HG03045 (cell line): ENCODE results near the gene SLC25A39.
A peak's percentile ranks its signal among the peaks of the same experiment; 100 is the strongest.

Source experiments
- ATAC-seq: cut with Tn5 transposase; IDR thresholded peaks from one replicate; pipeline ENCODE4 v1.9.1; 2021; ENCODE audit warnings: mild to moderate bottlenecking, moderate library complexity; ENCODE audit not compliant: unreplicated experiment

Gene SLC25A39

DNA sequence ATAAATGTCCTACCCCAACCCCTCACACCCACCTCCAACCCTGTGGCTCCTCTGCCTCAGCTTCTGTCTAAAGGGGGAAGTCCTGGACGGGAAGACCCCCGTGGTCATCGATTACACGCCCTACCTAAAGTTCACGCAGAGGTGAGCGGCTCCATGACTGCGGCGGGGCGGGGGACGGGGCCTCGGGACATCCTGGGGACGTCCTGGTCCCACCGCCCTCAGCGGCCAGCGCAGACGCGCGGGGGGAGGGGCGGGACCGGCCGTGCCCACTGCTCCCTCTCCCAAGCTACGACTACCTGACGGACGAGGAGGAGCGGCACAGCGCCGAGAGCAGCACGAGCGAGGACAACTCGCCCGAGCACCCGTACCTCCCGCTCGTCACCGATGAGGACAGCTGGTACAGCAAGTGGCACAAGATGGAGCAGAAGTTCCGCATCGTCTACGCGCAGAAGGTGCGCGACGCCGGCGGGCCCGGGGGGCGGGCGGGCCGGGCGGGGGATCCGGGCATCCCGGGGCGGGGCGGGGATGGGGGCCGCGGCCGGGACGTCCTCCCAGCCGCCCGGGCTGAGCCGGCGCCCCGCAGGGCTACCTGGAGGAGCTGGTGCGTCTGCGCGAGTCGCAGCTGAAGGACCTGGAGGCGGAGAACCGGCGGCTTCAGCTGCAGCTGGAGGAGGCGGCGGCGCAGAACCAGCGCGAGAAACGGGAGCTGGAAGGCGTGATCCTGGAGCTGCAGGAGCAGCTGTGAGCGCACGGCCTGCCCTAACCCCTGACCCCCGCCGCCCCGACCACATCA lies 9.6 kb downstream of the SLC25A39 start:
- ATAC-seq, result no peak

DNA sequence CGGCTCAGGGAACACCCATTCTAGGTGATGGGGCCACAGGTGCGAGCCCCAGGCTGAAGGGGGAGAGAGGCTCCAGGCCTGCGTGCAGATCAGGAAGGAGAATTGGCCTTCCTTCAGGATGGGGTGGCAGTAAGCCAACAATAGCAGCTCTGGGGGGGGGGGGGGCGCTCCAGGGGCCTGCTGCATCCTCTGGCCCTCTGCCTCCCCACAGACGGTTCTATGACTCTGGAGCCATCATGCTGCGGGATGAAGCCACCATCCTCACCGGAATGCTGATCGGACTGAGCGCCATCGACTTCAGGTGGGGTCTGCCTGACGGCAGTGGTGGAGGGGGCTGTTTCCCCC lies 10.1 kb downstream of the SLC25A39 start:
- ATAC-seq, result no peak

DNA sequence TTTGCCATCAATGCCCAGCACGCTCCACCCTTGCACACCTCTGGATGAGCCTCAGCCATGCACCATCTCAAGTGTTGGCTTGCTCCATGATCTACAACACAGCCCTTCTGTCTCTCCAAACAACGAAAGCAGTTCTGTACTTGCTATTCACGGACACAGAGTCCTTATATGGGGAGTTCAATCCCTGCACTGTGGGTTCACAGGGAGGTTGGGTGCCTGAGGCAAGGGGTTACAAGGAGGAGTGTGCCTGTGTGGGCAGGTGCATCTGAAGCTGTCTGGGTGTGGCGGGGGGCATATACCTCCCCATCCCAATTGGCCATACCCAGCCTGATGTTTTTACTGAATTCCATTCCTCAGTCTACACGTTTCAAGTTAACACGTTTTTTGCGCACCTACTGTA lies 10.6 kb downstream of the SLC25A39 start:
- ATAC-seq, result no peak

DNA sequence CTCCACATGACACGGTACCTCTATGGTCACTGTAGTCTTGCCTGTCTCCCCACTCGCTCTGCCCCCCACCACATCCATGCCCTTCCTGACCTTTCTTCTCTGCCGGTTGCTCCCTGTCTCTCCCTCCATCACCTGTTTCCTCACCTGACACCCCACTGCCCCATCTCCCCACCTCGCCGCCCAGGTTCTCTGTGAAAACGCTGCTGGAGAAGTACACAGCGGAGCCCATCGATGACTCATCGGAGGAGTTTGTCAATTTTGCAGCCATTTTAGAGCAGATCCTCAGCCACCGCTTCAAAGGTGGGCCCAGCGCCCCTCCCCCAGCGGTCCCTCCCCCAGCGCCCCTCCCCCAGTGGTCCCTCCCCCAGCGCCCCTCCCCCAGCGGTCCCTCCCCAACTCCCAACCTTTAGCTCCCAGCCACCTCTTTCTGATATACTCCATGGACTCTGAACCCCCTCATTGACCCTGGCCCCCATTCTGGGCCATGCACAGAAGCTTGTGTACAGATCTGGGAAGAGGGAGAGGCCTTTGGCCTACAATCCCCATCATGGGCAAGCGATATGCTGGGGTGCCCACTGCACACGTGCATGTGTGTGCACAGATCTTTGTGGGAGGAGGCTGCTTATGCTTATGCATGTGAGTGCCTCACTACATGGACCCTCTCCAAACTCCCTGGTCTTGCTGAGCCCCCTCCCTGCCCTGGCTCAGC lies 12.1 kb downstream of the SLC25A39 start:
- ATAC-seq, result no peak

DNA sequence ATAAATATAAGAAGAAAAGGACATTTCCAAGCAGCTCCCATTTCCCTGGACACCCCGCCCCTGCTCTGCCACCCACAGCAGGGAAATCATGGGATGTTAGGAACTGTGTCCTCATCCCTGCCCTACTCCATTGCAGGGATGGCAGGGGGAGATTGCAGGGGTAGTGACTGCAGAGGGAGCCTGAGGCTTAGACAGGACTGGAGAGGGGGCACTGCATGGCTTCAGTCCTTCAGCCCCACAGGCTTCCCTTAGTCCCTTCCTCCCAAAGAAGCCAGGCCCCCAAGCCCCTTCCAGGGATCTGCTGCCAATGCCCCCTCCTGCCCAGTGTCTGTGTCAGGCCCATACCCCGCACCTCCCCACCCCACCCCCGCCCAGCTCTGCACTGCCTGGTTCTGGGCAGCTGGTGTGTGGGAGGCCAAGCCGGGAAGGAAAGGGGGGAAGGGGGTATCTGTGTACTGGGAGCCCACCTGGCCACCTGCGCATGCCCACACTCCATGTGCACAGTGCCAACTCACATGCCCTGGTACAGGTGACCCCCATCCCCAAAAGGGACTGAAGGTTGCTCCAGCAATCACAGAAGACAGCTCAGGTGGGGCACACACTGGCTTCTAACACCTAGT lies 13.0 kb downstream of the SLC25A39 start:
- ATAC-seq, result no peak

DNA sequence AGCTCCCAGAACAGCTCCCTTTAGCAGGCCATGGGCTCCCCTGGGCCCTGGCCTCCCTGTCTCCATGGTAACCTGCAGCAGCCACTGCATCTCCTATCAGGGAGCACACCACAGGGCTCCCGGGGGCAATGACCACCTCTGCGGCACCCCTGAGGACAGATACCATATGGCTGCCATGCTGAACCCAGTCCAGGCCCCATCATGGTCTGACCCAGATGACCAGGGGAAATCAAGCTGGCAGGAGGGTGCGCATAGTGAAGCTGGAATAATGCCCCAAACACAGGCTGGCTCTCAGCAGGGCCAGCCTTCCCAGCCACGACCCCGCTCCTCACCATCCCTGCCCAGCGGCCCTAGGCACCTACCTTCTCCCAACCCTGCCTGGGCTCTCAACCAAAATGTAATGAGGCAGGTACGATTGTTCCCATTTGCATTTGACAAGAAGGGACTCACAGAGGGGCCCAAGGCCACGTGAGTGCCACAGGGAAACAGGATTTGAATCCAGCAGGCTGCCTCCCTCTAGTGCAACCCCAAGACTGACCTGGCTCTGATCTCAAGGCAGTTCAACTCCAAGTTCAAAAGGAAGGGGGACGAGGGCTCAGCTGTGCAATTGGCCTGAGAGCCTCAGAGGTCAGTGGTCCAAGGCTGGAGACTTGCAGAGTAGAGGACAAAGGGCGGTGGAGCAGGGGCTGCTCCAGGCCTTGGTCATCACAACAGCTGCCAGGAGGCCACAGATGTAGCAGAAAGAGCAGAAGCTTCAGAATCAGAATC lies 13.8 kb downstream of the SLC25A39 start:
- no peak for ATAC-seq

DNA sequence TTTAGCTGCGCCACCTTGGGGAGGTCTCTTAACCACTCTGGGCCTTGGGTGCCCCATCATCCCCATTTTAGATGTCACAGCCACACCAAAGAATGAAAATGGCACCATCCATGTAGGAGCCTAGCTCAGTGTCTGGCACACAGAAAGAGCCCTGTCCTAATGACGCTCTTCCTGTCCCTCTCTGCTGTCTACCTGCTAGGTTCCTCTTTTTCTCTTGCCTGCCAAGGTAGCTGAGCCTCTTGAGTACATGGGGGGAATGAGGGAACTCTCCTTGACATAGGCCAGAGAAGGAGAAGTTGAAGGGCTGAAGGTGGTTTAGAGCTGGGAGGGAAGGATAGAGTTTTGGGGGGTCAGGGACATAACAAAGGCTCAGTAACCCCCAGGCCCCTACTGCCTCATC lies 14.4 kb downstream of the SLC25A39 start:
- ATAC-seq, result no peak

DNA sequence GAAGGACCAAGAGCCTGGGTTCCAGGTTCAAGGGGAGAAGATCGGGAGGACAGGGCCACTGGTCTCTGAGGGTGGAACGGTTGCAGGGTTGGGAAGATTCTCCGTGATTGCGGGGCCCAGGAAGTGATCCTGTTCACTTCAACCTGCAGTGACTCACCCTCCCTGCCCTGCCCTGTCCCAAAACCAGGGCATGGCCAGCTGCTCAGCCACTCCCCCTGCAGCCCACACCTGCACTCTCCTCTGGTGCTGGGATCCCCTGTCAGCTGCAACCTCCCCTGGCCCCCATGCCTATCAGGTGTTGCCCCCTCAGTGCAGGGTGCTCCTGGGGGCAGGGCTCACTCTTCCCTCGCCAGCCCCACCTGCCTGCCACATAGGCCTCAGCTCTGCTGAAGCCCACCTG lies 15.2 kb downstream of the SLC25A39 start:
- ATAC-seq, result no peak

DNA sequence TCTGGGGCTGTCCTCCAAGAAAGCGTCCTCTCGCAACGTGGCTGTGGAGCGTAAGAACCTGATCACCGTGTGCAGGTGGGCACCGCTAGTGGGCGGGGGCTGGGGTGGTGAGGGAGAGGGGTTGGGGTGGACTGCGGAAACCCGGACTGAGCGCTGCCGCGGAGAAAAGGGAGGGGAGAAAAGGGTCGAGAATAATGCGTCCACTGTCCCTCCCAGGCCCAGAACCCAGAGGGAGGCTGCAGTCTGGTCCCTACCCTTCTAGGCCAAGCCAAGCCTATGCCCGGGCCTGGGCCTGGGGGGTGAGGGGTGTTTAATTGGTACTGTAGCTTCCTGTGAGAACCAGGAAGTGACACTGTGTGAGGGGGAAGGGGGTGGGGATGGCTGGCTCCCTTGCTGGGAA lies 15.8 kb downstream of the SLC25A39 start:
- no peak for ATAC-seq

DNA sequence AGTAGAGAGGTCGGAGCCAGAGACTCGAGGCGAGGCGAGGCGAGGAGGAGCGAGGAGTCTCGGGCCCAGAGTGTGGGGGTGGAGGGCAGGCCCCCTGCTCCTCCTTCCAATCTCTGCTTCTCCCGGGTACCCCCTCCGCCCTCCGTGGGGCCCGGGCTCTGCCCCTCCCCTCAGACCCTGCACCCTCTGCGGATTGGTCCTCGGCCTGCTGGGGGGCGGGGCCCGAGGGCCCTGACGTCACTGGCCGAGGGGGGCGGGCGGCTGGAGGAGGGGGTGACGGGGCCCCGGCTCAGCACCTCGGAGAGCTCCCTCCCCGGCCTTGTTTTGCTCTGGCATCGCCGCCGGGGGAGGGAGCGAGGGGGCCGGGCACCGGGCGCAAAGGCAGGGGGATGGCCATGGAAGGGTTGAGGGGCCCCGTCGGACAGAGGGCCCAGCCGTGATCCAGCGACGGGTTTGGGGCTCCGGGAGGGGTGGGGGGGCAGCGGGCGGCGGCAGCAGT lies 16.3 kb downstream of the SLC25A39 start, which contains the start of gene RUNDC3A:
Gene RUNDC3A, plus strand, starts transcription at position 282 of the 499 bp plus-strand sequence. CDS start 232 bp downstream, outside the sequence.
- ATAC-seq, result peak; percentile 54

DNA sequence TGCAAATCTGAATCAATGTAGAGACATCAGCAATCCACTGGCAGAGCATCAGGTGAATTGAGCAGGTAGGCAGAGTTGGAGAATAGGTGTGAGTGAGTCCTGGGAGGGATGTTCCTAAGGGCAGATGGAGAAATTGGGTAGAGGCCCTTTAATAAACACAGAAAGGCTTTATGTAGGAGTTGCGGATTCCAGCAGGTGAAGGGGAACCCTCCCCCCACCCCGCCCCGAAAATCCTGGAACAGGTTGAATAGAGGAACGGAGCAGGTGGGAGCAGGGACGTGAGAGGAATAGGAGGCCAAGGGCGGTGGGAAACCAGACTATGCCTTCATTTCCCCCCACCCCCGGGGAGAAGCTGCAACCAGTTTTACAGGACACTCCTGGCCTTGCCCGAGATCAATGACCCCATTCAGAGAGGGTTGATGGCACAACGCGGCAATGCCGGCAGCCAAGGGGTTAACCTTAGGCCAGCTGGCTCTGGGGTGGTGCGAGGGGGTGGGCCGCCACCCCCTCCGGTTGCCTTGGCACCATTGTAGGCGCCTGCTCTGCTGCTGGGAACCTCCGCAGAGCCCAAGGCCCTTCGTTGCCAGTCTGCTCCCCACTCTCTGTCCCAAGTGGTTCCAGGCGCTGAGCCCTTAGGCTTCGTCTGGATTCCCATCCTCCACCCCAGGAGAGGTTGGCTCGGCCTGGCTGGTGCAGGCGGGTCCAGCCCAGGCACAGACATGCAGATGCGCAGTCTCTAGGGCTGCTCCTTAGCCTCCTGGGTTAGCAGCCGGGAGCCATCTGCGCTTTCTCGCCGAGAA lies 17.0 kb downstream of the SLC25A39 start:
- ATAC-seq, result no peak

DNA sequence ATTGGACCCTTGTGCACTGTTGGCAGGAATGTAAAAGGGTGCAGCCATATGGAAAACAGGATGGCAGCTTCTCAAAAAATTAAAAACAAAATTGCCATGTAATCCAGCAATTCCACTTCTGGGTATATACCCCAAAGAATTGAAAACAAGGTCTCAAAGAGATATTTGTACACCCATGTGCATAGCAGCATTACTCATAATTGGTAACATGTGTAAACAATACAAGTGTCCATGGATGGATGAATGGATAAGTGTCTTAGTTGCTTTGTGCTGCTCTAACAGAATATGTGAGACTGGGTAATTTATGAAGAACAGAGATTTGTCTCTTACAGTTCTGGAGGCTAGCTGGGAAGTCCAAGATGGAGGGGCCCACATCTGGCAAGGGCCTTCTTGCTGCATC lies 20.0 kb downstream of the SLC25A39 start:
- no peak for ATAC-seq

DNA sequence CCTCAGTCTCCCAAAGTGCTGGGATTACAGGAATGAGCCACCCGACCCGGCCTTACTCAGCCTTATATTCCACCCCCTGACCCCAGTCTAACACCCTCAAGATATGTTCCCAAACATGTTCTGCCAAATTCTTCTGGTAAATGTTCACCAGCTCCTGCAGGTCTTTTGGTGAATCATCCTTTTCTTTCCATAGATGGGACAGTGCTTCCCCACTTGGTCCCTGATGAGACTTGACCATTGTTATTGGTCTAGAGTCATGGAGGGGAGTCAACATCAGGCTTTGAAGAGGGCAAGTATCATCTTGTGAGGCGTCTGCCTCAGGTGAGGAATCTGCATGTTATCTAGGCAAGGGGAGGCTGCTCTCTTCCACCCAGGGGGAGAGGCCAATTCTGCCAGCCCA lies 26.6 kb downstream of the SLC25A39 start:
- ATAC-seq, result no peak

DNA sequence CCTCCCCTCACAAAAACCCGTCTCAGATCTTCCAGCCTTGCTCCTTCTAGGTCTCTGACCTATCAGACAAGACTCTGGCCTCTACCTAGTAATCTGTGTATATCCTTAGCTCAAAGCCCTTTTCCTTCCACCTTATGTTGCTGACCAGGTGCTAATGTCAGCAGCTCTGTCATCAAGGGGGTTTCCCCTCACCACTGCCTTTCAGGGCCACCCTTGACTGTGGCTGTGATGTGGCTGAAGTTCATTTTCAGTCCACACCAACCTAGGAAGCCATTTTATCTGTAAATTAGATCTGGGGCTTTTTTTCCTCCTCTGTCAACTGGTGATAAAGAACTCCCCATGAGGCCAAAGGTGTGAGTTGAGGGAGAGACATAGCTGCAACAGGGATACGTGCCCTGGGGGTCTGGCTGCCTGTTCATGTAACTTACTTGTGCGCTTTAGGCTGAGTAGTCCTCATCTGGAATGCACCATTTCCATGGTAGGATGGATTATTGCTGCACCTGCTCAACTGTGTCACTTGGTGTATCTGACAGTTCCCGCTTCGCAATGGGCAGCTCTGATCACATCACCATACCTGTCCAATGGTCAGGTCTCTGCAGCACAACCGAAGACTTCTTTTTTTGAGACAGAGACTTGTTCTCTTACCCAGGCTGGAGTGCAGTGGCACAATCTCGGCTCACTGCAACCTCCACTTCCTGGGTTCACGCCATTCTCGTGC lies 31.0 kb downstream of the SLC25A39 start:
- no peak for ATAC-seq

DNA sequence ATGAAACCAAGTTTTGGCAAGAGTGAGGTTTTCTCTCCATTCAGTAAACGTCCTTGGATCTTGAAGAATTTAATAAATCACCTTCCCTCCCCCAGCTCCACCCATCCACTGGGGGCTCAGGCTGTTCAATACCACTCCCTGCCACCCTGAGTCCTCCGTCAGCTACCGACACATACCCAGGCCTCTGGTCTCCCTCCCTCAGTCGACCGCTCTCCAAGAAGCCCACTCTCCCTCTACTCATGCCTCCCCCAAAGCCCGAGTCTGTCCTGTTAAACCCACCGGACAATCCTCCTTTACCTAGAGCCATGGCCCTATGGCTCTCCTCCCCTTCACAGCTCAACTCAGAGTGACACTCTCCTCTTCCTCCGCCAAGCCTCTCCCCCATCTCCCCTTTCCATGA lies 37.0 kb downstream of the SLC25A39 start:
- no peak for ATAC-seq

DNA sequence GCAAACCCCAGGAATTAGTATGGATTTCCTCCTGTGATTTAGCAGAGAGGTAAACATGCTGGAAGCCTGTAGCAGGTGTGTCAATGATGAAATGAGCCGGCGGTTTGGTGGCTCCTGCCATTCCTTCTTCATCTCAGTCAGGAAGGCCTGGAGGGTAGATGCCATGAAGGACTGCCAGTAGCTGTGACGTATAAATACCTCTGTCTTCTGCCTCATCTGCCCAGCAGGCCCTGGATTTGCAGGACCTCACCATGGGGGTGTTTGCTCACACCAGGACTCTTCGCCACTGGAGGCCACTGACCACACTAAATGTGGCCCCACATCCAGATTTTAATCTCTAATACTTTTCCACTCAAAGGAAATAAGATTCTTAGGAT lies 40.6 kb downstream of the SLC25A39 start:
- no peak for ATAC-seq

DNA sequence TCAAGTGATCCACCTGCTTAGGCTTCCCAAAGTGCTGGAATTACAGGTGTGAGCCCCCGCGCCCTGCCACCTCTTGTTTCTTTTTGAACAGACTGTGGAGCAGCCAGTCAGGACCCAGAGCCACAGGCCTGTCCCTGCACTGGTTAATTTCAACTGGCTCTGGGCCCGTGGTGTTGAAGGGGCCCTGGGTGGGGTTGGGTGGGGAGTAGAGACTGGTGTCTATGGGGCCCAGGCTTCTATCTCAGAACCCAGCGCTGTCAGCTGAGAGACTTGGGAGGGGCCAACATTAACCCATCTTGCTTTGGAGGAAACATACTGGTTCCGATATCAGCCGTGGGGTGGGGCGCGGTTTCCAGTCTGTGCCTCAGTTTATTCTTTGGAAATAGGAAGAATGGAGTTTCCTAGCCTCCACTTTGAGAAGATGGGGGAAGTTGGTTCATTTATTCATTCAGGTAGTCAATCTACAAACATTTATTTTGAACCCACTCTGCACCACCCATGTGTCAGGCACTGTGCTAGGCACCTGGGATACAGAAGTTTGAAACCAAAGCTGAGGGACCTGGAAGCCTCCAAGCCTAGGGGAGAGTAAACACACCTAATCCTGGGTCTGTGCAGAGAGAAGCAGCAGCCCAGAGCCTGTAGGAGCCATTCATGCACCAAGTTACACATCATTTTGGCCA lies 41.1 kb downstream of the SLC25A39 start:
- ATAC-seq, result no peak

DNA sequence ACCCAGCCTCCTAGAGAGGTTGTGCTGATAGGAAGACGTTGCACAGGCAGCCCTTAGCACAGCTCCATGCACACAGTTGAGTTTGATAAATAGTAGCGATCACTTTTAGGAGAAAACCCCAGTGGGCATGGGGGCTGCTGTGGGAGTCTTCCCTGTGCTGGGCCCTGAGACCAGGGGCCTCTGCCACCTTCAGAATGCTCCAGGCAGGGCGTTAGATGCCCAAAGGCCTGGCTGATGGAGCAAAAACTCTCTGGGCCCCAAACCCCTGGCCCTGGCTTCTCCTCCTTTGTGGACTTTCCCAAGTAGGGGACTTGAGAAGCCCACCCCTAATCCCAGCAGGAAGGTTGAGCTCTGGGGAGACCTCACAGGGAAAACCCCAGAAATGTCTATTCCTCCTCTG lies 42.4 kb downstream of the SLC25A39 start:
- ATAC-seq, result no peak

DNA sequence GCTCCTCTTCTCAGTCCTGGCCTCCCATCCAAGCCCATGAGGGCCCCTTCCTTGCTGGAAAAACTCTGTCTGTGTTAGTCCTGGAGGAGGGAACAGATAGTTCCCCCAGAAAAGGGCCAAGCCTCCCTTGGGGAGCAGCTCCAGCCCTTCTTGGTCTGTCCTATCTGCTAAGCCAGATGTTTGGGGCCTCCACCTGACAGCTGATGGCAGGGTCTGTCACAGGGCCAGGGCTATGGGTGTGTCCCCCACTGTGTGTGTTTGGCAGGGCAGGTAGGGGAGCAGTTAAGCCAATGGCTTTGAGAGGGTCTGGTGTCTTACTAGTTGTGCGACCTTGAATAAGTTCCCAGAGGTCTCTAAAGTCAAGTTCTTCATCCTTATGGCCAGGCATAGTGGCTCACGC lies 43.1 kb downstream of the SLC25A39 start:
- ATAC-seq, result no peak
